Uterus (tissue), 4 donors: ENCODE results near the gene SLC66A1. TPM values are rescaled to one million over a fixed set of nuclear protein-coding genes. Genes with fewer than 3 reads are reported as not detected.

ENCODE experiments used
- DNase-seq, 2 donors: peaks; one replicate each; pipeline ENCODE4 v3.0.0-alpha.2; 2019 to 2020
- H3K27ac ChIP-seq, 2 donors: fragments of 200-600 bp; sonication (generic); 1 replicate in 1 of 2; 2 replicates in 1 of 2; pipeline ENCODE4 v1.5.1; 2016 to 2018
- H3K27me3 ChIP-seq, 2 donors: fragments of 200-600 bp; sonication (generic); one replicate each; pipeline ENCODE4 v1.5.1; 2018 to 2019; ENCODE audit warnings: control low read depth in 1 of 2
- H3K36me3 ChIP-seq, 2 donors: fragments of 200-600 bp; sonication (generic); one replicate each; pipeline ENCODE4 v1.5.1; 2019; ENCODE audit warnings: control low read depth in 1 of 2
- H3K4me1 ChIP-seq, 2 donors: fragments of 200-600 bp; sonication (generic); one replicate each; pipeline ENCODE4 v1.5.1; 2018 to 2019; ENCODE audit warnings: control low read depth in 1 of 2
- H3K4me3 ChIP-seq, 2 donors: fragments of 200-600 bp; sonication (generic); 1 replicate in 1 of 2; 2 replicates in 1 of 2; pipeline ENCODE4 v1.5.1; 2018 to 2019; ENCODE audit warnings: mild to moderate bottlenecking in 1 of 2
- H3K9me3 ChIP-seq, 2 donors: fragments of 200-600 bp; sonication (generic); one replicate each; pipeline ENCODE4 v1.5.1; 2019; ENCODE audit warnings: control low read depth in 1 of 2
- POLR2A ChIP-seq, 2 donors: fragments of 450-650 bp; IDR thresholded peaks; one replicate each; pipeline ENCODE4 v1.6.1; 2016; ENCODE audit warnings: antibody characterized with exemption in 2 of 2, mild to moderate bottlenecking in 1 of 2, moderate library complexity in 1 of 2
- intact Hi-C: fragments of 100-400 bp; cut with DNase I; formaldehyde crosslinking; loops from one replicate; pipeline ENCODE4 v1.15.1; 2023; ENCODE audit warnings: low total_unique reads
- total RNA-seq, 4 donors: library from RNA; depleted of rRNA in 3 of 4; stranded (reverse); fragments of >200 nt in 3 of 4; gene quantifications; one replicate each; pipeline versions ENCODE4 v1.1.0 to v1.2.4, GENCODE V29; 2014 to 2023
- TF ChIP-seq, protein P1 (sequence below), 4 experiments: fragments of 200-600 bp in 2 of 4; fragments of 450-650 bp in 2 of 4; sonication (generic) in 2 of 4; IDR thresholded peaks; one replicate each; pipeline ENCODE4 v1.5.1; 2016 to 2019; ENCODE audit warnings: antibody characterized with exemption in 4 of 4, mild to moderate bottlenecking in 2 of 4, moderate library complexity in 1 of 4
- donor health status: DM: yes; HTN: yes; CAD: no.

SLC66A1 gene
- total RNA-seq, 4 donors from 2014 or later, result 0.88 to 18.1 (median 8.2) TPM

DNA sequence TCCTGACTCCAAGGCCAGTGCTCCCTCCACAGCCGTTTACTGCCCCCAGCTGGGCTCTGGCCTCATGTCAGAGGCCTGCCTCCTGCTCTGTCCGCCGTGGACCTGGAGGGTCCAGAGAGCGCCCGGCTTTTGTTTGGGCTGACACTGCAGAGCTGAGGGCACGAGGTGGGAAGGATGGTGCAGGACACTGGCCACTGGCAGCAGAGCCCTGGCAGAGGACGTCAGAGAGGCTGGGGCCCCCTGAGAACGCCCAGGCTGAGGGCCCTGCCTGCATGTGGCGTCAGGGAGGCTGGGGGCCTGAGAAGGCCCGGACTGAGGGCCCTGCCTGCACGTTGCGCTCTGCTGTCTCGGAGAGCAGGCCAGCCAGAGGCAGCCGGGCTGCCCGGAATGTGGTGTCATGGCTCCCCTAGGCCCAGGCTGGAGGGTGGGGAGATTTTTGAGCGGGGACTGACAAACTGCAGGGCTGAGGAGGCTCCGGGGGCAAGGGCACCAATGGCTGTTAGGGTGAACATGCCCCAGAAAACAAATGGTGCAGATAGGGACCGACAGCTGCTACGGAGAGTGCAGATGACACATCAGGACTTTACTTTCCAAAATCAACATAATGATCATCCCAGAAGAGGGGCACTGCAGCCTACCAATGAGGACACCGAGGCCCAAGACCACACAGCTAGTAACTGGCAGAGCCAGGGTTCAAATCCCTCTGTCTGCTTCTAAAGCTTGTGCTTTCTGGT is 31.7 kb downstream of the SLC66A1 start:
- H3K4me1 ChIP-seq, result peaks cover 4 to 5% of the 10 kb centered on the region in 2 donors
- H3K9me3 ChIP-seq, result no peaks in the 10 kb centered on the region
- no peaks in the 10 kb centered on the region for H3K36me3 ChIP-seq
- H3K27me3 ChIP-seq, result no peaks in the 10 kb centered on the region
- intact Hi-C loops, result loop anchor here (10.0 kb wide), 2 partner anchors 51 to 311 kb away; no protein-coding TSS in a partner anchor
- no peak for TF ChIP-seq POLR2A (IDR thresholded peaks at IDR 0.05)
- TF ChIP-seq, protein P1, sequence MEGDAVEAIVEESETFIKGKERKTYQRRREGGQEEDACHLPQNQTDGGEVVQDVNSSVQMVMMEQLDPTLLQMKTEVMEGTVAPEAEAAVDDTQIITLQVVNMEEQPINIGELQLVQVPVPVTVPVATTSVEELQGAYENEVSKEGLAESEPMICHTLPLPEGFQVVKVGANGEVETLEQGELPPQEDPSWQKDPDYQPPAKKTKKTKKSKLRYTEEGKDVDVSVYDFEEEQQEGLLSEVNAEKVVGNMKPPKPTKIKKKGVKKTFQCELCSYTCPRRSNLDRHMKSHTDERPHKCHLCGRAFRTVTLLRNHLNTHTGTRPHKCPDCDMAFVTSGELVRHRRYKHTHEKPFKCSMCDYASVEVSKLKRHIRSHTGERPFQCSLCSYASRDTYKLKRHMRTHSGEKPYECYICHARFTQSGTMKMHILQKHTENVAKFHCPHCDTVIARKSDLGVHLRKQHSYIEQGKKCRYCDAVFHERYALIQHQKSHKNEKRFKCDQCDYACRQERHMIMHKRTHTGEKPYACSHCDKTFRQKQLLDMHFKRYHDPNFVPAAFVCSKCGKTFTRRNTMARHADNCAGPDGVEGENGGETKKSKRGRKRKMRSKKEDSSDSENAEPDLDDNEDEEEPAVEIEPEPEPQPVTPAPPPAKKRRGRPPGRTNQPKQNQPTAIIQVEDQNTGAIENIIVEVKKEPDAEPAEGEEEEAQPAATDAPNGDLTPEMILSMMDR (IDR thresholded peaks at IDR 0.05), result no peak
- DNase-seq, result no peak
- no peak overlapping the region for H3K4me3 ChIP-seq
- H3K27ac ChIP-seq, result peak overlapping the region; percentile 1 to 27

GRCh38 chr1:19344372-19344810 is 32.3 kb downstream of the SLC66A1 start:
- peak; percentile 61 to 70 for DNase-seq
- Histone ChIP-seq H3K4me1 (peaks cover 5 to 6% of the 10 kb centered on the region in 2 donors), H3K27ac (peak overlapping the region; percentile 6 to 30)

DNA sequence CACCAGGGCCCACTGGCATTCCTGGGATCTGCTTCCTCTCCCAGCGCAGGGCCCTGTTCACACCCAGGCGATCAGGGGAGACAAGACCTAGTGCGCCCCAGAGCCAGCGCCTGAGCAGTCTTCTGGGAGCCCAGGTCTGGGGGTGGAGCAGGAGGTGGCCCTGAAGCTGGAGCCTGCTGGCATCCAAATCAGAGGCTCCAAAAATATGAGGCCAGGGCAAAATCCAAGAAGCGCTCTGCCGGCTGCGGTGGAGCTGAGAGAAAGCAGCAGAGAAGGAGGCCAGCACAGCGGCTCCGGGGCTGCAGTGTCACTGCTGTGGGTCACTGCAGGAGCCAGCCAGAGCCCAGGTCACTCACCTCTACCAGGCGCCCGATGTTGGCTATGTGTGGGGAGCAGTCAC is 32.7 kb downstream of the SLC66A1 start:
- intact Hi-C loops, result loop anchor here (10.0 kb wide), 2 partner anchors 50 to 310 kb away; no protein-coding TSS in a partner anchor
- Histone ChIP-seq H3K36me3 (no peaks in the 10 kb centered on the region), H3K4me3 (no peak overlapping the region), H3K9me3 (no peaks in the 10 kb centered on the region), H3K27me3 (no peaks in the 10 kb centered on the region), H3K27ac (peak overlapping the region; percentile 6 to 30), H3K4me1 (peaks cover 5 to 6% of the 10 kb centered on the region in 2 donors)
- no peak for DNase-seq
- no peak for TF ChIP-seq POLR2A (IDR thresholded peaks at IDR 0.05)
- TF ChIP-seq, protein P1 (IDR thresholded peaks at IDR 0.05), result no peak

More at GRCh38 chr1:19344372-19344810, 32.3 kb downstream of the SLC66A1 start:
- Histone ChIP-seq H3K36me3 (no peaks in the 10 kb centered on the region), H3K9me3 (no peaks in the 10 kb centered on the region), H3K4me3 (no peak overlapping the region), H3K27me3 (no peaks in the 10 kb centered on the region)
- intact Hi-C loops, result loop anchor here (10.0 kb wide), 2 partner anchors 50 to 310 kb away; no protein-coding TSS in a partner anchor
- TF ChIP-seq, protein P1 (IDR thresholded peaks at IDR 0.05), result peak; percentile 84 to 94 (median 90)
- no peak for TF ChIP-seq POLR2A (IDR thresholded peaks at IDR 0.05)

DNA sequence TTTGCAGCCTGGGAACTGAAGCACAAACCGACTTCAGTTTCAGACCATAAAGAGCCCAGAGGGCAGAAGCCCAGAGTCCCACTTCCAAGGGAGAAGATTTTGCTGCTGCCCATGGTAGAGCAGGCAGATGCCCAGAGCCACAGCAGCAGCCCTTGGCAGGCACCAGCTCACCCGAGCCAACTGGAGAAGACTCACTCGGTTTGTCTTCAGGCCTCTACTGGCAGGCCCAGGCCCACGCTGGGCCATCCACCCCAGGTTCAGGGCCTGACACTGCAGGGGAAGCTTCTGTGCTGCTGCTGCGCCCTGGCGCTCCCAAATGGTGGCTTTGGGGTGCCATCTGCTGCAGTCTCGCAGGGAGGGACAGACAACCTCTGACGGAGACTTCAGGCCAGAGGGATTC is 33.3 kb downstream of the SLC66A1 start:
- H3K27ac ChIP-seq, result peak overlapping the region in 1 of 2 donors; percentile 2
- H3K4me3 ChIP-seq, result no peak overlapping the region
- DNase-seq, result no peak
- intact Hi-C loops, result loop anchor here (10.0 kb wide), 2 partner anchors 49 to 309 kb away; no protein-coding TSS in a partner anchor
- no peaks in the 10 kb centered on the region for H3K9me3 ChIP-seq
- TF ChIP-seq, protein P1 (IDR thresholded peaks at IDR 0.05), result no peak
- TF ChIP-seq POLR2A (IDR thresholded peaks at IDR 0.05), result no peak
- H3K36me3 ChIP-seq, result no peaks in the 10 kb centered on the region
- H3K27me3 ChIP-seq, result no peaks in the 10 kb centered on the region
- H3K4me1 ChIP-seq, result peaks cover 5 to 6% of the 10 kb centered on the region in 2 donors

GRCh38 chr1:19346026-19346425 is 33.9 kb downstream of the SLC66A1 start:
- Histone ChIP-seq H3K36me3 (no peaks in the 10 kb centered on the region), H3K4me3 (no peak overlapping the region), H3K27me3 (no peaks in the 10 kb centered on the region), H3K27ac (peak overlapping the region in 1 of 2 donors; percentile 25), H3K4me1 (peaks cover 5 to 6% of the 10 kb centered on the region in 2 donors), H3K9me3 (no peaks in the 10 kb centered on the region)
- TF ChIP-seq, protein P1 (IDR thresholded peaks at IDR 0.05), result no peak
- TF ChIP-seq POLR2A (IDR thresholded peaks at IDR 0.05), result no peak
- intact Hi-C loops, result loop anchor here (10.0 kb wide), 2 partner anchors 49 to 309 kb away; no protein-coding TSS in a partner anchor
- no peak for DNase-seq
